ENCODE measurements around the gene CCDC54. TPM values are rescaled to one million over a fixed set of nuclear protein-coding genes. Genes with fewer than 3 reads are reported as not detected.

CCDC54 gene
- total RNA-seq, 1 donor from 2014 or later, result not detected

GRCh38 chr3:107426223-107426622 lies 49.0 kb downstream of the CCDC54 start:
- Mint-ChIP-seq H3K27me3 (peaks cover 18% of the 10 kb centered on the region), H3K4me1 (ENCODE audit: unreplicated experiment) (peaks cover 11% of the 10 kb centered on the region), H3K9me3 (no peaks in the 10 kb centered on the region), H3K36me3 (no peaks in the 10 kb centered on the region), H3K27ac (no peak overlapping the region), H3K4me3 (no peak overlapping the region)
- DNase-seq (ENCODE audit: extremely low spot score, unreplicated experiment), result no peak
- no peak for TF ChIP-seq CTCF (conservative IDR thresholded peaks at IDR 0.05)

Other genes with a start within 250 kb of the CCDC54 start
- 41.2 and 52.8 TPM in 2 replicates for gene BBX, start 145.5 kb downstream of the CCDC54 start, total RNA-seq (ENCODE audit: low replicate concordance)

Data from type B pancreatic cell (in vitro differentiated cells).